ENCODE measurements around the gene CCDC195. TPM values are rescaled to one million over a fixed set of nuclear protein-coding genes. Genes with fewer than 3 reads are reported as not detected.

The CCDC195 gene
- total RNA-seq, 1 experiment from 2014 or later, result not detected

- Histone ChIP-seq H3K27me3 (replicated peaks; ENCODE audit: insufficient read depth, low read depth, low read length, poor library complexity) (no peaks in the 10 kb centered on the region), H3K9me3 (ENCODE audit: low read depth, low read length, poor library complexity, severe bottlenecking) (no peaks in the 10 kb centered on the region), H3K36me3 (ENCODE audit: insufficient read depth, low read length, poor library complexity, severe bottlenecking) (no peaks in the 10 kb centered on the region), H3K4me1 (ENCODE audit: insufficient read depth, low read length, poor library complexity, severe bottlenecking) (no peaks in the 10 kb centered on the region), H3K4me3 (ENCODE audit: low read depth, low read length, poor library complexity, severe bottlenecking) (no peak overlapping the region), H3K27ac (ENCODE audit: low read depth, low read length, poor library complexity, severe bottlenecking) (no peak overlapping the region)
- intact Hi-C loops (cut with micrococcal nuclease; ENCODE audit: unreplicated experiment), result no loop called here
- no peak for DNase-seq (ENCODE audit: low spot score)
- ChIA-PET CTCF (no interaction called here), POLR2A (ENCODE audit: low non-redundant PET) (no interaction called here)
- no TSS peak for BruUV-seq (replicated peaks)
- TF ChIP-seq CTCF (conservative IDR thresholded peaks at IDR 0.05; ENCODE audit: low read depth, low read length) (no peak), EZH2 (IDR thresholded peaks at IDR 0.05; ENCODE audit: borderline replicate concordance, low read depth, low read length, poor library complexity, severe bottlenecking) (no peak)
Observed at GRCh38 chr2:224670203-224670602, 46.0 kb downstream of the CCDC195 start.

GRCh38 chr2:224669449-224669848 is 46.7 kb downstream of the CCDC195 start:
- BruUV-seq (replicated peaks), result no TSS peak
- Histone ChIP-seq H3K9me3 (ENCODE audit: low read depth, low read length, poor library complexity, severe bottlenecking) (no peaks in the 10 kb centered on the region), H3K4me1 (ENCODE audit: insufficient read depth, low read length, poor library complexity, severe bottlenecking) (no peaks in the 10 kb centered on the region), H3K36me3 (ENCODE audit: insufficient read depth, low read length, poor library complexity, severe bottlenecking) (no peaks in the 10 kb centered on the region), H3K27ac (ENCODE audit: low read depth, low read length, poor library complexity, severe bottlenecking) (no peak overlapping the region), H3K27me3 (replicated peaks; ENCODE audit: insufficient read depth, low read depth, low read length, poor library complexity) (no peaks in the 10 kb centered on the region), H3K4me3 (ENCODE audit: low read depth, low read length, poor library complexity, severe bottlenecking) (no peak overlapping the region)
- DNase-seq (ENCODE audit: low spot score), result no peak
- intact Hi-C loops (cut with micrococcal nuclease; ENCODE audit: unreplicated experiment), result no loop called here
- ChIA-PET CTCF (no interaction called here), POLR2A (ENCODE audit: low non-redundant PET) (no interaction called here)
- TF ChIP-seq CTCF (conservative IDR thresholded peaks at IDR 0.05; ENCODE audit: low read depth, low read length) (no peak), EZH2 (IDR thresholded peaks at IDR 0.05; ENCODE audit: borderline replicate concordance, low read depth, low read length, poor library complexity, severe bottlenecking) (no peak)

GRCh38 chr2:224668123-224668909 is 47.8 kb downstream of the CCDC195 start:
- BruUV-seq (replicated peaks), result no TSS peak
- POLR2A ChIA-PET (ENCODE audit: low non-redundant PET), result no interaction called here
- CTCF ChIA-PET, result no interaction called here
- Histone ChIP-seq H3K27me3 (replicated peaks; ENCODE audit: insufficient read depth, low read depth, low read length, poor library complexity) (no peaks in the 10 kb centered on the region), H3K9me3 (ENCODE audit: low read depth, low read length, poor library complexity, severe bottlenecking) (no peaks in the 10 kb centered on the region), H3K4me1 (ENCODE audit: insufficient read depth, low read length, poor library complexity, severe bottlenecking) (no peaks in the 10 kb centered on the region), H3K27ac (ENCODE audit: low read depth, low read length, poor library complexity, severe bottlenecking) (no peak overlapping the region), H3K36me3 (ENCODE audit: insufficient read depth, low read length, poor library complexity, severe bottlenecking) (no peaks in the 10 kb centered on the region), H3K4me3 (ENCODE audit: low read depth, low read length, poor library complexity, severe bottlenecking) (no peak overlapping the region)
- intact Hi-C loops (cut with micrococcal nuclease; ENCODE audit: unreplicated experiment), result no loop called here
- no peak for TF ChIP-seq CTCF (conservative IDR thresholded peaks at IDR 0.05; ENCODE audit: low read depth, low read length)
- no peak for TF ChIP-seq EZH2 (IDR thresholded peaks at IDR 0.05; ENCODE audit: borderline replicate concordance, low read depth, low read length, poor library complexity, severe bottlenecking)
- DNase-seq (ENCODE audit: low spot score), result no peak
